ENCODE data around the gene CNTN1. TPM values are rescaled to one million over a fixed set of nuclear protein-coding genes. Genes with fewer than 3 reads are reported as not detected.

Gene CNTN1
- total and polyA plus RNA-seq, 12 donors, result 0.07 to 0.90 (median 0.21) TPM; not detected in 1

DNA sequence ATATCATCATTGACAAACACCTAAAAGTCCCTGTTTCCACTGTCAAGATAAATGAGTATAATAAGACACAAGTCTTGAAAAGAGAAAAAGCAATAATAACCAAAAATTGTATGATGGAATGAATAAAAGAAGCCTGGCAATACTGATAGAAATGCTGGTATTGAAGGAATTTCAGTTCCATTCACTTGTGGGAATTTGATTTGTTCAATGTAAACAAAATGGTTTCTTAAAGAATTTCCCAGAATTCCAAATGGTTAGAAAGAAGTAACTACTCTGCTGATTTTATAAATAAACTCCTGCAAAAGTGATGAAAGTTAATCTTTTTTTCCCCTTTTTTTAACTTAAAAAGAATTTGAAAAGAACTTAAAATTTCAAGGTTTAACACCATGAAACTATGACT lies 366.0 kb downstream of the CNTN1 start:
- no peaks in the 10 kb centered on the region for H3K36me3 ChIP-seq
- ATAC-seq (no peak), DNase-seq (no peak)
- TF ChIP-seq, protein P1, sequence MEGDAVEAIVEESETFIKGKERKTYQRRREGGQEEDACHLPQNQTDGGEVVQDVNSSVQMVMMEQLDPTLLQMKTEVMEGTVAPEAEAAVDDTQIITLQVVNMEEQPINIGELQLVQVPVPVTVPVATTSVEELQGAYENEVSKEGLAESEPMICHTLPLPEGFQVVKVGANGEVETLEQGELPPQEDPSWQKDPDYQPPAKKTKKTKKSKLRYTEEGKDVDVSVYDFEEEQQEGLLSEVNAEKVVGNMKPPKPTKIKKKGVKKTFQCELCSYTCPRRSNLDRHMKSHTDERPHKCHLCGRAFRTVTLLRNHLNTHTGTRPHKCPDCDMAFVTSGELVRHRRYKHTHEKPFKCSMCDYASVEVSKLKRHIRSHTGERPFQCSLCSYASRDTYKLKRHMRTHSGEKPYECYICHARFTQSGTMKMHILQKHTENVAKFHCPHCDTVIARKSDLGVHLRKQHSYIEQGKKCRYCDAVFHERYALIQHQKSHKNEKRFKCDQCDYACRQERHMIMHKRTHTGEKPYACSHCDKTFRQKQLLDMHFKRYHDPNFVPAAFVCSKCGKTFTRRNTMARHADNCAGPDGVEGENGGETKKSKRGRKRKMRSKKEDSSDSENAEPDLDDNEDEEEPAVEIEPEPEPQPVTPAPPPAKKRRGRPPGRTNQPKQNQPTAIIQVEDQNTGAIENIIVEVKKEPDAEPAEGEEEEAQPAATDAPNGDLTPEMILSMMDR (IDR thresholded peaks at IDR 0.05), result no peak
- H3K4me1 ChIP-seq, result no peaks in the 10 kb centered on the region
- H3K4me3 ChIP-seq, result no peak overlapping the region
- no peak overlapping the region for H3K27ac ChIP-seq
- H3K27me3 ChIP-seq, result no peaks in the 10 kb centered on the region
- H3K9me3 ChIP-seq, result no peaks in the 10 kb centered on the region
- intact Hi-C loops (cut with DNase I), result no loop called here

GRCh38 chr12:41061192-41061591 lies 369.0 kb downstream of the CNTN1 start:
- intact Hi-C loops (cut with DNase I), result no loop called here
- Histone ChIP-seq H3K27ac (no peak overlapping the region), H3K4me1 (no peaks in the 10 kb centered on the region), H3K4me3 (no peak overlapping the region), H3K27me3 (no peaks in the 10 kb centered on the region), H3K9me3 (no peaks in the 10 kb centered on the region), H3K36me3 (no peaks in the 10 kb centered on the region)
- WGBS, 2 donors, result 52 to 65% methylated on average over 2 of the region's 2 CpGs
- no peak for ATAC-seq
- TF ChIP-seq, protein P1 (IDR thresholded peaks at IDR 0.05), result no peak
- no peak for DNase-seq

DNA sequence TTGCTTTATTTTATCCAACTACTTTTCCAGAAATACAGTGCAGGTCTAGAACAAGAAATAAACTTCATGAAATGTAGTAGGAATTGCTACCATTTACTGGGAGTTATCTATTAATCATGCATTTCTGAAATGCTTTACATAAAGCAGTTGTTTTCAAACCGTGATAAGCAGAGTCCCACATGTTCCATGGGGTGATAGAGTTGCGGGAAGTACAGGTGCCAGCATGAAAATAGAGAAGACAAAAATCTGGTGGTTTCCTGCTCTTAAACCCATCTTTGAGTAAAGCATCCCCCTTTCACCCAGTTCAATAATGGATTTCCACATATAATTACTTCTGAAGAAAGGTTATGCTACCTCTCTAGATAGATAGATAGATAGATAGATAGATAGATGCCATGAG lies 372.2 kb downstream of the CNTN1 start:
- 62 to 65% methylated on average over 2 of the region's 2 CpGs for WGBS, 2 donors
- no peak overlapping the region for H3K4me3 ChIP-seq
- no peak for ATAC-seq
- DNase-seq, result no peak
- no peaks in the 10 kb centered on the region for H3K9me3 ChIP-seq
- H3K27ac ChIP-seq, result no peak overlapping the region
- no peaks in the 10 kb centered on the region for H3K4me1 ChIP-seq
- no peaks in the 10 kb centered on the region for H3K36me3 ChIP-seq
- TF ChIP-seq, protein P1 (IDR thresholded peaks at IDR 0.05), result no peak
- intact Hi-C loops (cut with DNase I), result no loop called here
- no peaks in the 10 kb centered on the region for H3K27me3 ChIP-seq

- Histone ChIP-seq H3K27me3 (no peaks in the 10 kb centered on the region), H3K4me3 (no peak overlapping the region), H3K27ac (no peak overlapping the region), H3K4me1 (no peaks in the 10 kb centered on the region), H3K9me3 (no peaks in the 10 kb centered on the region), H3K36me3 (no peaks in the 10 kb centered on the region)
- intact Hi-C loops (cut with DNase I), result no loop called here
- 26 to 28% methylated on average over 3 of the region's 3 CpGs for WGBS, 2 donors
- ATAC-seq (no peak), DNase-seq (no peak)
- TF ChIP-seq, protein P1 (IDR thresholded peaks at IDR 0.05), result no peak
These were observed 375.9 kb downstream of the CNTN1 start for GRCh38 chr12:41067941-41068645.

Measured in heart right ventricle (tissue), 16 donors.